22Rv1 (cell line): Measurements from ENCODE around the gene ATXN7L1.

ENCODE experiments used
- H3K27ac ChIP-seq: fragments of 450-650 bp; 2 replicates; pipeline ENCODE4 v1.5.1; 2017
- ZFX ChIP-seq: fragments of 450-650 bp; IDR thresholded peaks from 2 replicates; pipeline ENCODE4 v1.6.1; 2017; ENCODE audit warnings: antibody characterized with exemption, borderline replicate concordance
- TF ChIP-seq, protein P1 (sequence below): fragments of 450-650 bp; IDR thresholded peaks from 2 replicates; pipeline ENCODE4 v1.5.1; 2017; ENCODE audit warnings: mild to moderate bottlenecking

The ATXN7L1 gene

DNA sequence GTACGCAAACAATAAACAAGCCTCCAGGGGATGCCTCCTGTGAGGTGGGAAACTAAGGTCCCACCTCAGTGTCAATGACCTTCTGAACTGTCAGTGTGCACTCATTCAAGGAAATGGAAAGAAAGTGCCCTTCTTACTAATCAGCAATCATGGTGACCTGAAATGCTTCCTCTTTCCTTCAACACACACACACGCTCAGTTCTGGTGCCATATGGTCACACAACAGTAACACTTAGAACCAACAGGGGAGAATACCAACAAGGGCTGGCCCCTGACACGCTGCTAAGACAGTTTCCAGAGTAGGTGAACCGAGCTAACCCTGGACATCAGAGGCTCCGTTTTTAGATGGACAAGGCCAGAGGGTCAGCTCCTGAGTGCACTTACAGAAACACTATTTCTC, 253.0 kb downstream of the ATXN7L1 start:
- TF ChIP-seq ZFX, result no peak
- TF ChIP-seq, protein P1, sequence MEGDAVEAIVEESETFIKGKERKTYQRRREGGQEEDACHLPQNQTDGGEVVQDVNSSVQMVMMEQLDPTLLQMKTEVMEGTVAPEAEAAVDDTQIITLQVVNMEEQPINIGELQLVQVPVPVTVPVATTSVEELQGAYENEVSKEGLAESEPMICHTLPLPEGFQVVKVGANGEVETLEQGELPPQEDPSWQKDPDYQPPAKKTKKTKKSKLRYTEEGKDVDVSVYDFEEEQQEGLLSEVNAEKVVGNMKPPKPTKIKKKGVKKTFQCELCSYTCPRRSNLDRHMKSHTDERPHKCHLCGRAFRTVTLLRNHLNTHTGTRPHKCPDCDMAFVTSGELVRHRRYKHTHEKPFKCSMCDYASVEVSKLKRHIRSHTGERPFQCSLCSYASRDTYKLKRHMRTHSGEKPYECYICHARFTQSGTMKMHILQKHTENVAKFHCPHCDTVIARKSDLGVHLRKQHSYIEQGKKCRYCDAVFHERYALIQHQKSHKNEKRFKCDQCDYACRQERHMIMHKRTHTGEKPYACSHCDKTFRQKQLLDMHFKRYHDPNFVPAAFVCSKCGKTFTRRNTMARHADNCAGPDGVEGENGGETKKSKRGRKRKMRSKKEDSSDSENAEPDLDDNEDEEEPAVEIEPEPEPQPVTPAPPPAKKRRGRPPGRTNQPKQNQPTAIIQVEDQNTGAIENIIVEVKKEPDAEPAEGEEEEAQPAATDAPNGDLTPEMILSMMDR, result no peak
- no peak overlapping the region for H3K27ac ChIP-seq

DNA sequence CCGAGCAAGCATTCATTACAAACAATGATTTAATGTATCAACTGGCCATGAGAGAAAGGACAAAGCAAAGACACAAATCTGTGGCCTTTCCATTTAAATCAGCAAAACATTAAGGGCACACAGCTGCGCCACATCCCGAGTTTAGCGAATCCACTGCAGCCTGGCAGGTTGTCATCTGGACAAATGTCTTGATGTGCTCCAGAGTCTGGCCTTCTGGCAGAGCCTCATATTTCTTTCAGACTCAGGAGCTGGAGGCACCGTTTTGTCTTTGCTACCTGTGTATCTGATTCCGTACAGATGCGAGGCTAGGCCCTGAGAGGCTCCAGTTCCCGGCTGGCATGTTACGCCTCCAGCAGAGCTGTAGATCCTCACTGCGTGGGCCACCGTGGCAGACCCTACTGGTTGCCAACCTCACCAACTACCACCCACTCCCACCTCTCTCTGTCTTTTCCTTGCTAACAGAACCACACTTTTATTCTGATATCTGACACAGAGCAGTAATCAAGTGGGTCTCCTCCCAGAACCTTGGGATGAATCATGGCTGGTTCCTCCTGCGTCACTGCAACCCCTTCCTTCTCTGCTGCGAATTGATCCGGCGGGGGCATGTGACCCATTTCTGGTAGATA, 254.2 kb downstream of the ATXN7L1 start:
- no peak overlapping the region for H3K27ac ChIP-seq
- no peak for TF ChIP-seq ZFX
- TF ChIP-seq, protein P1, result no peak

- no peak for TF ChIP-seq ZFX
- TF ChIP-seq, protein P1, result no peak
- H3K27ac ChIP-seq, result no peak overlapping the region
Measured at GRCh38 chr7:105621617-105622016, 254.8 kb downstream of the ATXN7L1 start.

DNA sequence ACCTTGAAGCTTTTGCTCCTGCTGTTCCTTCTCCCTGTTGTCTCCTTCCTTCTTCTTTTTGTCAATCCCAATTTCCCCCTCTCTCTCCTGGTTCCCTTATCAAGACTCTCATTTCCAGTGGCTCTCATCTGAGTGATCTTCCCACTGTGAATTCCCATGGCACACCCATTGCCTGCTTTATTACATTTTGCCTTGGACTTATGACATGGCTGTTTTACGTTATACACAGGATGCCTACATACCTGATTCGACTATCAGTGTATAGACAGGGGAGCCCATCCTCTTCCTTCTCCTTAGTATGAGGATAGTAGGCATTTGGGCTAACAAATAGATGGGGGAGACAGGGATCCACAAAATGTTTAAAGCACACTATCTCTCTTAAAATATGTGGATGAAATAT, 255.2 kb downstream of the ATXN7L1 start:
- TF ChIP-seq, protein P1, result no peak
- no peak for TF ChIP-seq ZFX

DNA sequence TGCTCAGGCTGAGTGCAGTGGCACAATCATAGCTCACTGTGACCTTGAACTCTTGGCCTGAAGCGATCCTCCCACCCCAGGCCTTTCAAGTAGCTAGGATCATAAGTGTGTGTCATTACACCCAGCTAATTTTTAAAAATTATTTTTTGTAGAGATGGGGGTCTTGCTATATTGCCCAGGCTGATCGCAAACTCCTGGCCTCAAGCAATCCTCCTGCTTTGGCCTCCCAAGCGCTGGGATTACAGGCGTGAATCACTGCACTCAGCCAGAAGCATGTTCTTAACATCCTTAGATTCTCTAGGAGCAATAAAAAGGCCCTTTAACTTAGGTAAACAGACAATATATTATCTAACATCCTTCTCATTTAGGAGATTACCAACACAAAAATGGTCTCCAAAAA, 256.8 kb downstream of the ATXN7L1 start:
- TF ChIP-seq, protein P1, result no peak
- TF ChIP-seq ZFX, result no peak
- no peak overlapping the region for H3K27ac ChIP-seq

More for the DNA sequence above, 255.2 kb downstream of the ATXN7L1 start:
- H3K27ac ChIP-seq, result no peak overlapping the region

- H3K27ac ChIP-seq, result no peak overlapping the region
- TF ChIP-seq, protein P1, result no peak
- no peak for TF ChIP-seq ZFX
Measured at GRCh38 chr7:105618016-105618296, 258.4 kb downstream of the ATXN7L1 start.

DNA sequence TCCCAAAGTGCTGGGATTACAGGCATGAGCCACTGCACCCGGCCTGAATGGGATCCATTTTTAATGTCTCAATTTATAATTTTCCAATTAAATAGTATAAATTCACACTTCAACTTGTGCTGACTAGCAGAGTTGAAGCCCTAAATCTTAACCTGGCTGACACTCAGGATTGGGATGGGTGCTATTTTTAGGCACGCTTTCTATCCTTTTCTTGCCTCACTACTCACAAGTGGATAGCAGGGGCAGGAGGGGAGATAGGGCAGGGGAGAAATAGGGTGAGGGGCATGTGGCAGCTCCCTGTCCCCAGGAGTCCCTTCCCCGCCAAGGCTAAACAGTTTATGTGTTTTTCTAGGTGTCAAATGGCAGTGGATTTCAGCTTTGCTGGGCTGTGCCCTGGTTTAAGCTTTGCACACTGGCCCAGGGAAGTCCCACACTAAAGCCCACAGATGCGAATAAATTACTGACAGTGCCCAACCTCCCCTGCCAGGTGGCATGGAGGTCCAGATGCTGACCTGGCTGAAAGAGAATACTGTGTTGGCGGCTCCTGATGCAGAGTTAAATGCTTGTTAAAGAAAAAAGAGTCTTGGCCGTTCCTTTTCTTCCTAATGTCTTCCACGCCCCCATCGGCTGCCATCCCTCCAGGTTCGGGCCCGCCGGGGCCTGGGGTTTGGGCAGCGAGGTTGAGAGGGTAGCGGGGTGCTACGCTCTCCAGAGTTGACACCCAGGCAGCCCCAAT, 259.0 kb downstream of the ATXN7L1 start:
- no peak for TF ChIP-seq ZFX
- TF ChIP-seq, protein P1, result no peak
- no peak overlapping the region for H3K27ac ChIP-seq
